HepG2 (cell line): ENCODE results near the gene U2AF1L4. TPM values are rescaled to one million over a fixed set of nuclear protein-coding genes. Genes with fewer than 3 reads are reported as not detected.

Experiments used
- AGO1 ChIP-seq: fragments of 200-400 bp; formaldehyde crosslinking; IDR thresholded peaks from 2 replicates; pipeline ENCODE4 v1.6.1; 2017; ENCODE audit warnings: mild to moderate bottlenecking, low read depth, low read length, moderate library complexity; ENCODE audit not compliant: poor library complexity, severe bottlenecking
- ARNTL ChIP-seq: sonication (generic); formaldehyde crosslinking; IDR thresholded peaks from 2 replicates; pipeline ENCODE4 v1.4.0; 2020; ENCODE audit warnings: mild to moderate bottlenecking, missing genetic modification reagents
- GATAD2A ChIP-seq: IDR thresholded peaks from 2 replicates; pipeline ENCODE4 v1.6.1; 2016
- GLI4 ChIP-seq: sonication (generic); formaldehyde crosslinking; IDR thresholded peaks from 2 replicates; pipeline ENCODE4 v1.5.1; 2020; ENCODE audit warnings: missing genetic modification reagents, mild to moderate bottlenecking, moderate library complexity, borderline replicate concordance
- HOXA3 ChIP-seq: sonication (generic); formaldehyde crosslinking; IDR thresholded peaks from 2 replicates; pipeline ENCODE4 v1.5.0; 2020; ENCODE audit warnings: missing genetic modification reagents
- MEIS2 ChIP-seq: sonication (generic); formaldehyde crosslinking; IDR thresholded peaks from 2 replicates; pipeline ENCODE4 v1.9.0; 2021; ENCODE audit warnings: mild to moderate bottlenecking, missing genetic modification reagents
- MTA1 ChIP-seq: sonication (generic); formaldehyde crosslinking; IDR thresholded peaks from 2 replicates; pipeline ENCODE4 v1.4.0; 2020; ENCODE audit warnings: missing genetic modification reagents, mild to moderate bottlenecking, borderline replicate concordance
- NR2F6 ChIP-seq, 2 experiments: IDR thresholded peaks; 2 replicates each; pipeline ENCODE4 v1.6.1; 2016; ENCODE audit warnings: antibody characterized with exemption in 1 of 2, mild to moderate bottlenecking in 1 of 2
- RARA ChIP-seq: IDR thresholded peaks from 2 replicates; pipeline ENCODE4 v1.6.1; 2016; ENCODE audit warnings: missing genetic modification reagents, missing compliant biosample characterization
- RNF2 ChIP-seq: fragments of 450-650 bp; conservative IDR thresholded peaks from 2 replicates; pipeline ENCODE4 v1.6.1; 2016; ENCODE audit warnings: low read depth
- RXRB ChIP-seq: IDR thresholded peaks from 2 replicates; pipeline ENCODE4 v1.6.1; 2016; ENCODE audit warnings: borderline replicate concordance, missing genetic modification reagents, missing compliant biosample characterization
- ZBTB38 ChIP-seq: sonication (generic); formaldehyde crosslinking; IDR thresholded peaks from 2 replicates; pipeline ENCODE4 v1.5.1; 2020; ENCODE audit warnings: mild to moderate bottlenecking, missing genetic modification reagents
- ZFAT ChIP-seq: sonication (generic); formaldehyde crosslinking; conservative IDR thresholded peaks from 2 replicates; pipeline ENCODE4 v1.8.1; 2023; ENCODE audit warnings: missing genetic modification reagents, inconsistent platforms
- ZNF563 ChIP-seq: sonication (generic); formaldehyde crosslinking; IDR thresholded peaks from 2 replicates; pipeline ENCODE4 v1.8.0; 2022; ENCODE audit warnings: mild to moderate bottlenecking, moderate library complexity, missing genetic modification reagents
- ZNF570 ChIP-seq: sonication (generic); formaldehyde crosslinking; IDR thresholded peaks from 2 replicates; pipeline ENCODE4 v1.4.0; 2020; ENCODE audit warnings: mild to moderate bottlenecking, missing genetic modification reagents, borderline replicate concordance
- ZNF672 ChIP-seq: sonication (generic); formaldehyde crosslinking; IDR thresholded peaks from 2 replicates; pipeline ENCODE4 v1.8.1; 2022; ENCODE audit warnings: missing genetic modification reagents
- ZNF816 ChIP-seq: sonication (generic); formaldehyde crosslinking; IDR thresholded peaks from 2 replicates; pipeline ENCODE4 v1.8.0; 2022; ENCODE audit warnings: missing genetic modification reagents, mild to moderate bottlenecking, borderline replicate concordance
- polyA plus RNA-seq, 8 experiments: library from polyadenylated mRNA; depleted of rRNA in 3 of 8; stranded (reverse) in 7 of 8; unstranded in 1 of 8; fragments of >200 nt; fragmentation: Illumina TruSeq in 4 of 8; extraction: Trizol in 4 of 8; gene quantifications; 2 replicates each; pipeline versions ENCODE4 v1.2.1 to v1.2.3, GENCODE V29; 2011 to 2016; ENCODE audit warnings: low read depth in 4 of 8, missing spikeins in 1 of 8, mixed read lengths in 1 of 8; ENCODE audit not compliant: insufficient read depth in 1 of 8
- total RNA-seq, 5 experiments: library from RNA; depleted of rRNA; stranded (reverse); fragments of >200 nt; fragmentation: Illumina TruSeq; extraction: Trizol; gene quantifications; 2 replicates each; pipeline ENCODE4 v1.2.3, GENCODE V29; 2016; ENCODE audit warnings: low read depth in 1 of 5
- TF ChIP-seq, protein P1 (sequence below): sonication (generic); formaldehyde crosslinking; IDR thresholded peaks from 2 replicates; pipeline ENCODE4 v1.8.1; 2023; ENCODE audit warnings: mild to moderate bottlenecking, moderate library complexity, missing genetic modification reagents
- TF ChIP-seq, protein P2 (sequence below): sonication (generic); formaldehyde crosslinking; IDR thresholded peaks from 2 replicates; pipeline ENCODE4 v1.4.0; 2020; ENCODE audit warnings: missing genetic modification reagents, borderline replicate concordance
- TF ChIP-seq, protein P3 (sequence below): sonication (generic); formaldehyde crosslinking; IDR thresholded peaks from 2 replicates; pipeline ENCODE4 v1.8.0; 2022; ENCODE audit warnings: low read depth, missing genetic modification reagents

Gene U2AF1L4
- total and polyA plus RNA-seq, 2 of the 13 experiments (the other 11 are each of a cell fraction or from before 2014, with no cell fraction given), result 7.9 to 15.4 TPM

DNA sequence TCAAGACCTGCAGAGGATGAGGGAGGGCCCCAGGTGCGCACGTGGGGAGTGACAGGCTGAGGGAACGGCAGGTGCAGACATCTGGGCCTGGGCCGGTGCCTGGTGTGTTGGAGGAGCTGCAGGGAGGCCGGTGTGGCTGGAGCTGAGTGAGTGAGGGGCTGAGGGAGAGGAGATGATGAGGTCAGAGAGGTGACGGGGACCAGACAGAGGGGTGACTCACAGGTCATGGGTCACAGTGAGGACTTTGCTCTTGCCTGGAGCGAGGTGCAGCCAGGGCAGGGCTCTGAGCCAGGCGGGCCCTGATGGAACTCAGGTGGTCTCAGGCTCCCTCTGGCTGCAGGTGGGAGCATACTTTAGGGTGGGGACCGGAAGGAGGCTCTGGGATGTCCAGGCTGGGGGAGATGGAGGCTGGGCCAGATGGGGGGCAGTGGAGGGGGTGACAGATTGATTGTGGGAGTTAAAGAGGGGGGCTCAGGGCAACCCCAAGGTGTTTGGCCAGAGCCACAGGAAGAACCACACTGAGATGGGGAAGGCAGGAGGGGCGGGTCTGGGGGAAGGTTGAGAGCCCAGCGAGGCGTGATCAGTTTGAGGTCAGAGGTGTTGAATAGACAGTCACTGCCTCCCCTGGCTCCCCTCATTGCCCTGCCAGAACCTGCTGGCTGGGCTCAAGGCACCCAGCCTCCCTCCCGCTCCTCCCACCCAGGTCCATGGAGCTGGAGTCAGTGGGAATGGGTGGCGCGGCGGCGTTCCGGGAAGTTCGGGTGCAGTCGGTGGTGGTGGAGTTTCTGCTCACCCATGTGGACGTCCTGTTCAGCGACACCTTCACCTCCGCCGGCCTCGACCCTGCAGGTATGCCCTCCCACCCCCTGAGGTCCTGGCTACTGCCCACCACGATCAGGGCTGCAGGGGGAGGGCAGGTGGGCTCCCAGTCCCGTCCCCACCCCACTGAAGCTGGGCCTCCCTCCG, 38.5 kb upstream of the U2AF1L4 start (continued):
- TF ChIP-seq NR2F6 (IDR thresholded peaks at IDR 0.05), result peak; percentile 79
- peak; percentile 83 for TF ChIP-seq NR2F6 (CRISPR knock-in tag; IDR thresholded peaks at IDR 0.05)
- TF ChIP-seq, protein P1, sequence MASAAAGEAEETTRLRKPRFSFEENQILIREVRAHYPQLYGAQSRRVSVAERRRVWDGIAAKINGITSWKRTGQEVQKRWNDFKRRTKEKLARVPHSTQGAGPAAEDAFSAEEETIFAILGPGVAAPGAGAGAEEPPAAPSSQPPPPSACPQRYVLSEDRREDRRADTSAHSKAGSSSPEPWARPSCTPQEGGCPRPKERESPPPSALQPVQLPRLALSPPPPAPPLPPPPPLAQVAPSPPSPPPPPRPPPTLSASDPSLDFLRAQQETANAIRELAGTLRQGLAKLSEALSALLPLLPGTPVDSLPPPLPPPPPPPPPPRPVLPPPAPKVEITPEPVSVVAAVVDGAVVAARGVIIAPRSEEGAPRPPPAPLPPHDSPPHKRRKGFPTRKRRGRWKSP (CRISPR knock-in tag), result no peak
- TF ChIP-seq, protein P2, sequence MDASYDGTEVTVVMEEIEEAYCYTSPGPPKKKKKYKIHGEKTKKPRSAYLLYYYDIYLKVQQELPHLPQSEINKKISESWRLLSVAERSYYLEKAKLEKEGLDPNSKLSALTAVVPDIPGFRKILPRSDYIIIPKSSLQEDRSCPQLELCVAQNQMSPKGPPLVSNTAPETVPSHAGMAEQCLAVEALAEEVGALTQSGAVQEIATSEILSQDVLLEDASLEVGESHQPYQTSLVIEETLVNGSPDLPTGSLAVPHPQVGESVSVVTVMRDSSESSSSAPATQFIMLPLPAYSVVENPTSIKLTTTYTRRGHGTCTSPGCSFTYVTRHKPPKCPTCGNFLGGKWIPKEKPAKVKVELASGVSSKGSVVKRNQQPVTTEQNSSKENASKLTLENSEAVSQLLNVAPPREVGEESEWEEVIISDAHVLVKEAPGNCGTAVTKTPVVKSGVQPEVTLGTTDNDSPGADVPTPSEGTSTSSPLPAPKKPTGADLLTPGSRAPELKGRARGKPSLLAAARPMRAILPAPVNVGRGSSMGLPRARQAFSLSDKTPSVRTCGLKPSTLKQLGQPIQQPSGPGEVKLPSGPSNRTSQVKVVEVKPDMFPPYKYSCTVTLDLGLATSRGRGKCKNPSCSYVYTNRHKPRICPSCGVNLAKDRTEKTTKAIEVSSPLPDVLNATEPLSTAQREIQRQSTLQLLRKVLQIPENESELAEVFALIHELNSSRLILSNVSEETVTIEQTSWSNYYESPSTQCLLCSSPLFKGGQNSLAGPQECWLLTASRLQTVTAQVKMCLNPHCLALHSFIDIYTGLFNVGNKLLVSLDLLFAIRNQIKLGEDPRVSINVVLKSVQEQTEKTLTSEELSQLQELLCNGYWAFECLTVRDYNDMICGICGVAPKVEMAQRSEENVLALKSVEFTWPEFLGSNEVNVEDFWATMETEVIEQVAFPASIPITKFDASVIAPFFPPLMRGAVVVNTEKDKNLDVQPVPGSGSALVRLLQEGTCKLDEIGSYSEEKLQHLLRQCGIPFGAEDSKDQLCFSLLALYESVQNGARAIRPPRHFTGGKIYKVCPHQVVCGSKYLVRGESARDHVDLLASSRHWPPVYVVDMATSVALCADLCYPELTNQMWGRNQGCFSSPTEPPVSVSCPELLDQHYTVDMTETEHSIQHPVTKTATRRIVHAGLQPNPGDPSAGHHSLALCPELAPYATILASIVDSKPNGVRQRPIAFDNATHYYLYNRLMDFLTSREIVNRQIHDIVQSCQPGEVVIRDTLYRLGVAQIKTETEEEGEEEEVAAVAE (CRISPR knock-in tag), result no peak
- peak; percentile 13; the same call in 1 of the 2 replicates for TF ChIP-seq HOXA3 (CRISPR knock-in tag)
- no peak for TF ChIP-seq RNF2
- TF ChIP-seq RARA (CRISPR knock-in tag), result peak; percentile 76
- TF ChIP-seq ZNF816 (CRISPR knock-in tag), result no peak
- TF ChIP-seq ZNF563 (CRISPR knock-in tag), result no peak
- no peak for TF ChIP-seq GLI4 (CRISPR knock-in tag)
- TF ChIP-seq RXRB (CRISPR knock-in tag), result peak; percentile 45; the same call in 1 of the 2 replicates
- TF ChIP-seq, protein P3, sequence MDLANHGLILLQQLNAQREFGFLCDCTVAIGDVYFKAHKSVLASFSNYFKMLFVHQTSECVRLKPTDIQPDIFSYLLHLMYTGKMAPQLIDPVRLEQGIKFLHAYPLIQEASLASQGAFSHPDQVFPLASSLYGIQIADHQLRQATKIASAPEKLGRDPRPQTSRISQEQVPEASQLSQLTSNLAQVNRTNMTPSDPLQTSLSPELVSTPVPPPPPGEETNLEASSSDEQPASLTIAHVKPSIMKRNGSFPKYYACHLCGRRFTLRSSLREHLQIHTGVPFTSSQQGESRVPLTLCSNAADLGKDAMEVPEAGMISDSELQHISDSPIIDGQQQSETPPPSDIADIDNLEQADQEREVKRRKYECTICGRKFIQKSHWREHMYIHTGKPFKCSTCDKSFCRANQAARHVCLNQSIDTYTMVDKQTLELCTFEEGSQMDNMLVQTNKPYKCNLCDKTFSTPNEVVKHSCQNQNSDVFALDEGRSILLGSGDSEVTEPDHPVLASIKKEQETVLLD (CRISPR knock-in tag), result no peak
- TF ChIP-seq ZNF570 (CRISPR knock-in tag), result no peak
- TF ChIP-seq ZBTB38, result peak; percentile 41; the same call in 1 of the 2 replicates
- TF ChIP-seq AGO1, result no peak
- no peak for TF ChIP-seq ZNF672
- TF ChIP-seq MTA1, result 0 out of 2 replicates have a peak, but pooled peaks have one; percentile 35
- no peak for TF ChIP-seq ZFAT
- TF ChIP-seq GATAD2A (CRISPR knock-in tag), result 0 out of 2 replicates have a peak, but pooled peaks have one; percentile 13
- no peak for TF ChIP-seq MEIS2 (CRISPR knock-in tag)
- no peak for TF ChIP-seq ARNTL (CRISPR knock-in tag)
